ENCODE results near the gene PLEKHG4B.
"Not testable (repeated sequence)": the region's sequence is repeated elsewhere in the genome, so short reads cannot be mapped to it uniquely, and the experiment has no call there.

The PLEKHG4B gene

DNA sequence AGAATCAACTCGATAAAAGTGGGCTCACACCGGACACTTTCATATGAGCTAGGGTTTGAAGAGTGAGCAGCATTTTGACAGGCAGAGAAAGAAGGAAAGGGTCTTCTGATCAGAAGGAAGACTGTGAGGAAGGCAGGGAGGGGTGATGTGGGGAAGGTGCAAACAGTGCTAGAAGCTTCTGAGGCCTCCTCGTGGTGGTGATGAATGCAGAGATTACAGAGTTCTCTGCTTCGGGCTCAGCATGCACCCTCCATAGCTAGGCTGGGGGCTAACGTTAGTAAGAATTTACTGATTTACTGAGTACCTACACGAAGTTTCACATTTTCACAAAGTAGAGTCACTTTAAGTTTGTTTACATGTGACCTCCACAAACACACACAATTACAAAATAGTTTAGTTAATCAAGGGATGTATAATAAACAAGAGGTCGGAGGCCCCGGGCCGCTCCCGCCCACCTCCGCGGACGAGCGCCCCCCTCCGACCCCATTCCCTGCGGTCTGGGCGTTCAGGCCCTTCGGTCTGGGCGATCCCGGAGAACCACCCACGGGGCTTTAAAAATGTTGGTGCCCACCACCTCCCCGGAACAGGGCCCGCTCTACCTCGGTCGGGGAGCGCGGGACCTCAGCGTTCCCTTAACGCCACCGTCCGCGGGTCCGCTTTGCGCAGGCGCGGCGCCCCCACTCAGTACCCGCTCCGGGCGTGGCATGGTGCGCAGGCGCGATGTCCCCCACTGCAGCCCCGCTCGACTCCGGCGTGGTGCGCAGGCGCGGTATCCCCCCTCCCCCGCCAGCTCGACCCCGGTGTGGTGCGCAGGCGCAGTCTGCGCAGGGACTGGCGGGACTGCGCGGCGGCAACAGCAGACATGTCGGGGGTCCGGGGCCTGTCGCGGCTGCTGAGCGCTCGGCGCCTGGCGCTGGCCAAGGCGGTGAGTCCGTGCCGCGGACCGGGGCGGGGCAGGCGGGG is 125.8 kb downstream of the PLEKHG4B start, which contains the start of the genes CCDC127 and SDHA:
Gene CCDC127, minus strand, starts transcription at position 660 of the 963 bp plus-strand sequence. CDS start 1,304 bp downstream, outside the sequence.
Gene SDHA, plus strand, starts transcription at position 827 of the 963 bp plus-strand sequence. Its CDS starts 36 bp downstream, at position 863.
- peak within 1 kb of the TSS; percentile 88 to 93 for H3K4me3 ChIP-seq (ENCODE audit: low read depth in 1 of 2, low read length in 2 of 2)
- H3K9me3 ChIP-seq (ENCODE audit: insufficient read depth, low read length, severe bottlenecking); H3K27me3 ChIP-seq (ENCODE audit: insufficient read depth, low read length, poor library complexity): not testable (repeated sequence)
- TF ChIP-seq, protein P1, sequence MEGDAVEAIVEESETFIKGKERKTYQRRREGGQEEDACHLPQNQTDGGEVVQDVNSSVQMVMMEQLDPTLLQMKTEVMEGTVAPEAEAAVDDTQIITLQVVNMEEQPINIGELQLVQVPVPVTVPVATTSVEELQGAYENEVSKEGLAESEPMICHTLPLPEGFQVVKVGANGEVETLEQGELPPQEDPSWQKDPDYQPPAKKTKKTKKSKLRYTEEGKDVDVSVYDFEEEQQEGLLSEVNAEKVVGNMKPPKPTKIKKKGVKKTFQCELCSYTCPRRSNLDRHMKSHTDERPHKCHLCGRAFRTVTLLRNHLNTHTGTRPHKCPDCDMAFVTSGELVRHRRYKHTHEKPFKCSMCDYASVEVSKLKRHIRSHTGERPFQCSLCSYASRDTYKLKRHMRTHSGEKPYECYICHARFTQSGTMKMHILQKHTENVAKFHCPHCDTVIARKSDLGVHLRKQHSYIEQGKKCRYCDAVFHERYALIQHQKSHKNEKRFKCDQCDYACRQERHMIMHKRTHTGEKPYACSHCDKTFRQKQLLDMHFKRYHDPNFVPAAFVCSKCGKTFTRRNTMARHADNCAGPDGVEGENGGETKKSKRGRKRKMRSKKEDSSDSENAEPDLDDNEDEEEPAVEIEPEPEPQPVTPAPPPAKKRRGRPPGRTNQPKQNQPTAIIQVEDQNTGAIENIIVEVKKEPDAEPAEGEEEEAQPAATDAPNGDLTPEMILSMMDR (IDR thresholded peaks at IDR 0.05; ENCODE audit: borderline replicate concordance, extremely low read depth, low read length, poor library complexity, severe bottlenecking) = peak; percentile 66
- peaks cover 19% of the 10 kb centered on the region for H3K36me3 ChIP-seq (ENCODE audit: insufficient read depth, low read length)
- peaks cover 38% of the 10 kb centered on the region for H3K4me1 ChIP-seq (ENCODE audit: insufficient read depth, low read length)
- H3K4me2 ChIP-seq (ENCODE audit: insufficient read depth, low read length) = peak within 1 kb of the TSS; percentile 73
- H3K79me2 ChIP-seq (ENCODE audit: insufficient read depth, low read length) = peaks cover 84% of the 10 kb centered on the region
- DNase-seq (peak; percentile 97), ATAC-seq (ENCODE audit: insufficient read depth, low read depth) (peak; percentile 87)
- H2AFZ ChIP-seq (ENCODE audit: low read depth, low read length) = peak within 1 kb of the TSS; percentile 89
- peak within 1 kb of the TSS; percentile 85 for H3K27ac ChIP-seq (ENCODE audit: low read length)
- H3K9ac ChIP-seq (ENCODE audit: low read depth, low read length) = peak within 1 kb of the TSS; percentile 94
- peaks cover 32% of the 10 kb centered on the region for H4K20me1 ChIP-seq (ENCODE audit: insufficient read depth, low read length)

DNA sequence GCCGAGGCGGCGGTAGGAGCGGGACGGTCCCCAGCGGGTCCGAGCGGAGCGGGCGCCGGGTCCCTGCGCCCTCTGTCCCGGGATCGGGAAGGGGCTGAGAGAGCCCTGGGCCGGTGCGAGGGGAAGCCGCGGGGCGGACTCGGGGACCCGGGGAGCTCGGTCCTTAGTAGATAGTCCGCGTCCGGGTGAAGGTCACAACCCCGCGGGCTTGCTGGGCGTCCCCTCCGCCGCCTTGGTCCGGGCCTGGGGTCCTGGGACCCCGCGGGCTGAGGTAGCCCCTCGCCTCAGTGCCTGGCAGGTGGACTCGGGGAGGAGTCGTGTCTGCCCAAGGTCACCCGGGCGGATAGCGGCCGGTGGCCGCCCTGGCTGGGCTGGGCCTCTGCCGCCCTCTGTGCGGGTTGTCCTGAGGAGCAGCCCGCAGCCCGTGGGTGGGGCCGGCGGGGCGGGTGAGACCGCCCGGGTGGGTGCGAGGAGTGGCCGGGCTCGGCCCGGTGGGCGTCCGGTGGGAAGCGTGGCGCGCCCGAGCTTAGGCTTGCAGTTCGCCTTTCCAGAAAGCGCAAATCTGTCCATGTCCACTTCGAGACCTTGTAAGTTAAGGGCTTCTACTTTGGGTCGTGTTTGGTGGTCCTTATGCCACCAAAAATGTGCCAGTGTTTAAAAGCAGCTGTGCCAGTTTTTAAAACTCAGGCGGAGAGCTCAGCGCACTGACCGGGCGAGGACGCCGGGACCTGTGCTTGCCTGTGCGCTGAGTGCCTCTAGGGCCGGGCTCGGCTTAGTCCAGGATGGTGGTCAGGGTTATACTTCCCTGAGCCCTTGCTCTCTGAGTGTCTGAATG is 126.7 kb downstream of the PLEKHG4B start:
- TF ChIP-seq, protein P1 (IDR thresholded peaks at IDR 0.05; ENCODE audit: borderline replicate concordance, extremely low read depth, low read length, poor library complexity, severe bottlenecking) = peak; percentile 5
- no peak for TF ChIP-seq EZH2 (IDR thresholded peaks at IDR 0.05; ENCODE audit: borderline replicate concordance, low read depth, low read length, severe bottlenecking)
- Histone ChIP-seq H3K27me3 (ENCODE audit: insufficient read depth, low read length, poor library complexity) (no peaks in the 10 kb centered on the region), H3K79me2 (ENCODE audit: insufficient read depth, low read length) (peaks cover 84% of the 10 kb centered on the region), H4K20me1 (ENCODE audit: insufficient read depth, low read length) (peaks cover 34% of the 10 kb centered on the region), H3K9ac (ENCODE audit: low read depth, low read length) (peak overlapping the region; percentile 94), H3K4me3 (ENCODE audit: low read depth in 1 of 2, low read length in 2 of 2) (peak overlapping the region; percentile 88 to 93), H3K36me3 (ENCODE audit: insufficient read depth, low read length) (peaks cover 19% of the 10 kb centered on the region), H3K4me2 (ENCODE audit: insufficient read depth, low read length) (peak overlapping the region; percentile 73), H3K27ac (ENCODE audit: low read length) (peak overlapping the region; percentile 30), H3K4me1 (ENCODE audit: insufficient read depth, low read length) (peaks cover 38% of the 10 kb centered on the region), H3K9me3 (ENCODE audit: insufficient read depth, low read length, severe bottlenecking) (no peaks in the 10 kb centered on the region), H2AFZ (ENCODE audit: low read depth, low read length) (peak overlapping the region; percentile 68)
- DNase-seq (peak; percentile 23), ATAC-seq (ENCODE audit: insufficient read depth, low read depth) (peak; percentile 41)

DNA sequence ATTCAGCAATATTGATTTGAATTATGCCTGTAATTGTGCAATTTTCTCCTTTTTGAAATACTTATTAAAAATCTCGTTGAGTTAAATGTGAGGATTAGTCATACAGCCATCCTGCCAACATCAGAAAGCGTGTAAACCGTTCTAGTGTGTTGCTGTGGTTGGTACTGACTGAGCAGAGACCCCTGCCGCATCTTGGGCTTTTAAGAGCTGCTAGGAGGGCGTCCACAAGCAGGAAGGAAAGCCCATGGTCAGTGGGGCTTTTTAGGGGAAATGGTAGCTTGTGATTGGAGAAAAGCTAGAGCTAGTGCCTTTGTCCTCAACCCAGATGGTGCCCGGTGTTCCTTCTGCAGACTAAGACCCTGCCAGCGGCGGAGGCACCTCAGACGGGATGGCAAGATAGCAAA is 127.5 kb downstream of the PLEKHG4B start:
- Histone ChIP-seq H3K4me3 (ENCODE audit: low read depth in 1 of 2, low read length in 2 of 2) (peak overlapping the region; percentile 88 to 93), H3K4me2 (ENCODE audit: insufficient read depth, low read length) (peak overlapping the region; percentile 73), H3K27ac (ENCODE audit: low read length) (peak overlapping the region; percentile 30), H3K4me1 (ENCODE audit: insufficient read depth, low read length) (peaks cover 36% of the 10 kb centered on the region), H3K36me3 (ENCODE audit: insufficient read depth, low read length) (peaks cover 21% of the 10 kb centered on the region), H3K27me3 (ENCODE audit: insufficient read depth, low read length, poor library complexity) (no peaks in the 10 kb centered on the region), H3K9me3 (ENCODE audit: insufficient read depth, low read length, severe bottlenecking) (no peaks in the 10 kb centered on the region), H3K79me2 (ENCODE audit: insufficient read depth, low read length) (peaks cover 84% of the 10 kb centered on the region), H4K20me1 (ENCODE audit: insufficient read depth, low read length) (peaks cover 42% of the 10 kb centered on the region), H2AFZ (ENCODE audit: low read depth, low read length) (no peak overlapping the region), H3K9ac (ENCODE audit: low read depth, low read length) (peak overlapping the region; percentile 94)
- DNase-seq (peak; percentile 45), ATAC-seq (ENCODE audit: insufficient read depth, low read depth) (peak; percentile 52)
- TF ChIP-seq, protein P1 (IDR thresholded peaks at IDR 0.05; ENCODE audit: borderline replicate concordance, extremely low read depth, low read length, poor library complexity, severe bottlenecking) = no peak
- no peak for TF ChIP-seq EZH2 (IDR thresholded peaks at IDR 0.05; ENCODE audit: borderline replicate concordance, low read depth, low read length, severe bottlenecking)
